ENCODE data around the gene UVRAG. TPM values are rescaled to one million over a fixed set of nuclear protein-coding genes. Genes with fewer than 3 reads are reported as not detected.

The UVRAG gene
- total RNA-seq (2014; rRNA removed), result 13.0 and 14.9 TPM in 2 replicates
- percentile 84 among the genes with signal in this experiment for Bru-seq, nascent RNA
- BruChase-seq, experiment 1, labeled RNA remaining after a 6-hour chase, result percentile 61 among the genes with signal in this experiment
- percentile 72 among the genes with signal in this experiment for BruChase-seq, experiment 2, labeled RNA remaining after a 2-hour chase
- long read RNA-seq, full-length matches to known transcripts, result 75 of 129 reads
- long read RNA-seq, partial matches to known transcripts, result 31 of 129 reads
- long read RNA-seq, other reads (novel, unspliced or antisense), result 23 of 129 reads

GRCh38 chr11:75814677-75815344 lies at the start of gene UVRAG:
Gene UVRAG, plus strand, starts transcription at chr11:75815210. Its CDS starts 198 bp downstream, at chr11:75815408.
- H3K9me3 ChIP-seq (ENCODE audit: low read length), result no peaks in the 10 kb centered on the region
- H3K79me2 ChIP-seq (ENCODE audit: low read length), result peaks cover 46% of the 10 kb centered on the region
- ATAC-seq, result peak; percentile 82
- H4K20me1 ChIP-seq (ENCODE audit: low read length), result peaks cover 8% of the 10 kb centered on the region; the same call in 1 of the 2 replicates
- peaks cover 36% of the 10 kb centered on the region for H3K4me1 ChIP-seq (ENCODE audit: insufficient read depth, low read length)
- POLR2A ChIA-PET (ENCODE audit: unreplicated experiment), result no interaction called here
- CTCF ChIA-PET, result interaction anchor here (0.5 kb wide), 1 partner anchor 44 kb away, joined by 3 read pairs; no protein-coding TSS in a partner anchor
- H3K4me2 ChIP-seq (ENCODE audit: low read length), result peak within 1 kb of the TSS; percentile 88
- peak within 1 kb of the TSS; percentile 81 for H3K4me3 ChIP-seq (ENCODE audit: low read length)
- intact Hi-C loops (cut with micrococcal nuclease), result loop anchor here (5.0 to 10.0 kb wide), 2 partner anchors 217 to 630 kb away; partner anchors contain the start of gene EMSY
- H3K9me2 ChIP-seq (replicated peaks; ENCODE audit: low read length), result no peaks in the 10 kb centered on the region
- H3K9ac ChIP-seq (ENCODE audit: low read length), result peak within 1 kb of the TSS; percentile 83
- H3K27ac ChIP-seq (ENCODE audit: low read length), result peak within 1 kb of the TSS; percentile 64
- peak within 1 kb of the TSS; percentile 93 for H2AFZ ChIP-seq (ENCODE audit: low read length)
- DNase-seq, result peak; percentile 100
- TF ChIP-seq EZH2 (IDR thresholded peaks at IDR 0.05; ENCODE audit: low read length, unreplicated experiment) (no peak), EZH2phosphoT487 (IDR thresholded peaks at IDR 0.05; ENCODE audit: borderline replicate concordance, low read length) (no peak)
- no peaks in the 10 kb centered on the region for H3F3A ChIP-seq (ENCODE audit: low read length, unreplicated experiment)
- H3K27me3 ChIP-seq (ENCODE audit: low read length), result no peaks in the 10 kb centered on the region
- no peaks in the 10 kb centered on the region for H3K36me3 ChIP-seq (ENCODE audit: low read depth, low read length)
- BruUV-seq (replicated peaks), result no TSS peak

GRCh38 chr11:75766443-75767227 lies 48.4 kb upstream of the UVRAG start:
- Histone ChIP-seq H3K79me2 (ENCODE audit: low read length) (peaks cover 26% of the 10 kb centered on the region), H3F3A (ENCODE audit: low read length, unreplicated experiment) (no peaks in the 10 kb centered on the region), H3K36me3 (ENCODE audit: low read depth, low read length) (no peaks in the 10 kb centered on the region), H3K9ac (ENCODE audit: low read length) (no peak overlapping the region), H3K27me3 (ENCODE audit: low read length) (no peaks in the 10 kb centered on the region), H3K9me2 (replicated peaks; ENCODE audit: low read length) (no peaks in the 10 kb centered on the region), H2AFZ (ENCODE audit: low read length) (no peak overlapping the region), H3K4me1 (ENCODE audit: insufficient read depth, low read length) (peaks cover 38% of the 10 kb centered on the region), H4K20me1 (ENCODE audit: low read length) (no peaks in the 10 kb centered on the region), H3K4me3 (ENCODE audit: low read length) (no peak overlapping the region), H3K27ac (ENCODE audit: low read length) (no peak overlapping the region), H3K9me3 (ENCODE audit: low read length) (no peaks in the 10 kb centered on the region), H3K4me2 (ENCODE audit: low read length) (no peak overlapping the region)
- TF ChIP-seq CTCF (conservative IDR thresholded peaks at IDR 0.05; ENCODE audit: low read depth, low read length) (no peak), EZH2phosphoT487 (IDR thresholded peaks at IDR 0.05; ENCODE audit: borderline replicate concordance, low read length) (no peak), EZH2 (IDR thresholded peaks at IDR 0.05; ENCODE audit: low read length, unreplicated experiment) (no peak)
- intact Hi-C loops (cut with micrococcal nuclease), result no loop called here
- no peak for ATAC-seq
- ChIA-PET CTCF (no interaction called here), POLR2A (ENCODE audit: unreplicated experiment) (interaction anchor here (0.6 kb wide), 1 partner anchor 380 kb away, joined by 4 read pairs; no protein-coding TSS in a partner anchor)
- DNase-seq, result no peak
- no TSS peak for BruUV-seq (replicated peaks)

GRCh38 chr11:75767228-75767572 lies 47.8 kb upstream of the UVRAG start:
- intact Hi-C loops (cut with micrococcal nuclease), result no loop called here
- Histone ChIP-seq H4K20me1 (ENCODE audit: low read length) (no peaks in the 10 kb centered on the region), H3K4me2 (ENCODE audit: low read length) (no peak overlapping the region), H3K9ac (ENCODE audit: low read length) (no peak overlapping the region), H3K4me1 (ENCODE audit: insufficient read depth, low read length) (peaks cover 42% of the 10 kb centered on the region), H3K27me3 (ENCODE audit: low read length) (no peaks in the 10 kb centered on the region), H3K9me3 (ENCODE audit: low read length) (no peaks in the 10 kb centered on the region), H2AFZ (ENCODE audit: low read length) (no peak overlapping the region), H3K36me3 (ENCODE audit: low read depth, low read length) (no peaks in the 10 kb centered on the region), H3K27ac (ENCODE audit: low read length) (no peak overlapping the region), H3K4me3 (ENCODE audit: low read length) (no peak overlapping the region), H3K79me2 (ENCODE audit: low read length) (peaks cover 26% of the 10 kb centered on the region), H3F3A (ENCODE audit: low read length, unreplicated experiment) (no peaks in the 10 kb centered on the region), H3K9me2 (replicated peaks; ENCODE audit: low read length) (no peaks in the 10 kb centered on the region)
- CTCF ChIA-PET, result no interaction called here
- no TSS peak for BruUV-seq (replicated peaks)
- POLR2A ChIA-PET (ENCODE audit: unreplicated experiment), result interaction anchor here (0.6 kb wide), 1 partner anchor 380 kb away, joined by 4 read pairs; no protein-coding TSS in a partner anchor
- no peak for ATAC-seq
- DNase-seq, result no peak
- TF ChIP-seq CTCF (conservative IDR thresholded peaks at IDR 0.05; ENCODE audit: low read depth, low read length), result no peak
- no peak for TF ChIP-seq EZH2phosphoT487 (IDR thresholded peaks at IDR 0.05; ENCODE audit: borderline replicate concordance, low read length)
- no peak for TF ChIP-seq EZH2 (IDR thresholded peaks at IDR 0.05; ENCODE audit: low read length, unreplicated experiment)

Data from PC-3 (cell line).